Measurements from ENCODE around the gene CARD9. TPM values are rescaled to one million over a fixed set of nuclear protein-coding genes. Genes with fewer than 3 reads are reported as not detected.

CARD9 gene
- polyA plus RNA-seq, 12 donors: 0.62 to 9.3 (median 1.0) TPM; not detected in 1

- DNase-seq: no peak
Measured at GRCh38 chr9:136347472-136348256, 25.8 kb downstream of the CARD9 start.

- DNase-seq: no peak
Measured at GRCh38 chr9:136346927-136347465, 26.5 kb downstream of the CARD9 start.

DNA sequence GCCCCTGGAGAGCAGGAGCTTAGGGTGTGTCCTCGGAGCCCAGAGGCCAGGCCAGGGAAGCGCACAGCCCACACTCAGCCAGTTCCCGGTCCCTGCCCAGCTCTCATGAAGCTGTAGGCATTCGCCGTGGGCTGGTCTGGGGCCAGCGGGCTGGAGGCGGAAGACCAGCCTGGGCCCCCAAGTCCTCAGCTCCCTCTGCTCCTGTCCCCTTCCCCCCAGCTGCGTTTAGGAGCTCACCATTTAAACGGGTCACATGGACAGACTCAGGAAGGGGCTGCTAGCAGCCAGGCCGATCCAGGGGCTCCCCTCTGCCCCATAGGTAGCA is 27.4 kb downstream of the CARD9 start:
- no peak for DNase-seq

DNA sequence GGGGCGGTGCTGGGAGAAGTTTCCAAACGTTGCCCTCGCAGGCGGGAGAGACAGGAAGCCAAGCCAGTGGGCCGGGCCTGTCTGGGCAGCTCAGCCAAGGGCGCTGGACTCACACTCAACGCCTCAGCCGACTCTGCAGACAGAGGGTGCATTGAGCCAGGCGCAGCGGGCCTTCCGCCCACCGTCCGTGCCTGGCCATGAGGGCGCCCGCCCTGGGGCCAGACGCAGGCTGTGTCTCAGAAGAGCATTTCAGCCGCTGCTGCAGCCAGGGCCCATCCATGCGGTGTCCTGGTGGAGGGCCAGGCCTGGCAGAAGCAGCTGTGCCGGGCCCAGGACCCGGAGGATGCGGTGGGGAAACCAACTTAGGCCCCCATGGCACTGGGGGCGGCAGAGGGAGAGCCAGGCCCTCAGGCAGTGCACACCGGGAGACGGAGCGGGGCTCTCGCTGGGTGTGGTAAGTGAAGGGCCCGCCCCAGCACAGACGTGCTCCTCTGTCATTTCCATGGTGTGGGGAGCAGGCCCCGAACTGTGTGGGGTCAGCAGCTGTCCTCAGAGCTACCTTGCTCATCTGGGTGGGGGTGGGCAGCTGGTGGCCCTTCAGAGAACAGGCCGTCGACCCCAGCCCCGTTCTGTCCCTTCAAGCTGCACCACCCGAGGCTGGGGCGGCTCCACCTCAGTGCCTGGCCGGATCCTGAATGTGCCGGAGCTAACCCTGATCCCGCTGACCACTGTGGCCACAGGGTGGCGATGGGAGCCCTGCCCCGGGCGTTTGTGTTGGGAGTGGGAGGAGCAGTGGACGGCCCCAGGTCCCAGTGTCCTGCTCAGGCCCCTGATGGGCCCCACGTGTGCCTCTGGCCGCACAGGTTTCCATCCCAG is 27.9 kb downstream of the CARD9 start:
- DNase-seq: no peak

DNA sequence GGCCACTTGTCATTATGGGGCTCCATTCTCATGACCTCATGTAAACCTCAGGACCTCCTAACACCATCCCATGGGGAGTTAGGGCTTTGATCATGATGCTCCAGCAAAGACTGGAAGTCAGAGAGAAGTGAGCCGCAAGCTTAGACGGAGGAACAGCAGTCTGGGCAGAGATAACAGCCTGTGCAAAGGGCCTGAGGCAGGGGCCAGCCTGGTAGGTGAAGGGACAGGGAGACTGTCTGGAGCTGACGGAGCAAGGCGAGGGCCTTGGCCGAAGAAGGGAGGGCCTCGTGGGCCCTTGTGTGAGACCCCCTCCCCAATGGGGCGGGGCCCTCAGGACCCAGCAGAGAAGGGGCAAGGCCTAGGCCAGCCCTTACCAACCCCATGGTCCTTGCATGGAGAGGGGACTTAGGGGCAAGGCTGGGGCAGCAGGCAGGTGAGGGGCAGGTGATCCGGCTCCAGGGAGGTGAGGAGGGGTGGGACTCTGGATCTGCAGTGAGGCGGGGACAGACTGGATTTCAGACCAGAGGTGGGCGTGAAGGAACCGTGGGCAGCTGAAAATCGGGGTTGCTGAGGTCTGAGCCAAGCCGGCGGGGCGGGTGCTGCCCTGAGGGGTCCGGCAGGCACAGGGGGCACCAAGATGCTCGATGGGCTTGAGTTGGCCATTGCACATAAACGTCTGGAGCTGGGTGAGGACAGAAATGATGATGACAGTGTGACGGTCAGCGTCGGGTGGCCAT is 28.8 kb downstream of the CARD9 start:
- no peak for DNase-seq

DNA sequence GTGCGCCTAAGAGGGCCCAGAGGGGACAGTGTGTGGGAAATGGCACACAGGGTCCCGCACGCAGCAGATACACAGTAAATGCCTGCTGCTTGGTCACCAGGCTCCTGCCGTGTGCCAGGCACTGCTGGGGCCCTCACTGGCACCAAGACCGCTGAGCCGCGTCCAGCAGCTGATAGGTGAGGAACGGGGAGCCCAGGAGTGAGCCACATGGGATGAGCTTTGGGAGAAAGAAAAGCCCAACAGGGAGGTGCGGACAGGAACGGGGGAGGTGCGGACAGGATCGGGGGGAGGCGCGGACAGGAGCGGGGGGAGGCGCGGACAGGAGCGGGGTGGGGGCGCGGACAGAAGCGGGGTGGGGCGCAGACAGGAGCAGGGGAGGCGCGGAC is 29.6 kb downstream of the CARD9 start:
- no peak for DNase-seq

GRCh38 chr9:136343121-136343883 is 30.2 kb downstream of the CARD9 start:
- DNase-seq: no peak

GRCh38 chr9:136342181-136343120 is 31.0 kb downstream of the CARD9 start:
- DNase-seq: no peak

- DNase-seq: no peak
Measured at GRCh38 chr9:136341769-136342168, 31.7 kb downstream of the CARD9 start.

DNA sequence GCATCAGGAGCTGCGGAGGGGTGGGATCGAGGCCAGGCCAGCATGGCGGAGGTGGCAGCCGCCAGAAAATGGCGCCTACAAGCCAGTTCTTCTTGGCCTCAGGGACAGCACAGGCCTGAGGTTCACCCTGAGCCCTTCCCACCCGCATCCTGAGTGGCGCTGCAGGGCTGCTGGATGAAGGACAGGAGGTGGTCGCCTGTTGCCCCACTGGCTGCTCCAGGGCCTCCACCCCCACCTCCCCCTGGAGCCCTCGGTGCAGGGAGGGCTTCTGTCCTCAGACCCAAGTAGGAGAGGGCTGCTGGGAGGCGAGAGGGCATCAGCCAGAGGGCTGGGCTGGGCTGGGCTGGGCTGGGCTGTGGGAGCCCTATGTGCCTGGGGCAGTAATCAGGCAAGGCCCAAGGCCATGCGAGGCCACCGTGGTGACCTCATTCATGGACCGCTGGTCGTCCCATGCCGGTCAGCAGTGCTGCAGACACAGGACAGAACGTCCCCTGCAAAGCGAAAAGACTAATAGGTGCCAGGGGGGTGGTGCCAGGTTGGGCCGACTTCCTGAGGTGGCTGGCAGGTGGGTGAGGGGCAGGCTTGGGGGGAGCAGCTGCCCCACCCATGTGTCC is 32.3 kb downstream of the CARD9 start:
- DNase-seq: no peak

- DNase-seq: no peak
Measured at GRCh38 chr9:136340356-136341041, 33.0 kb downstream of the CARD9 start.

- DNase-seq: no peak
Measured at GRCh38 chr9:136339958-136340310, 33.5 kb downstream of the CARD9 start.

- no peak for DNase-seq
Measured at GRCh38 chr9:136339173-136339957, 34.1 kb downstream of the CARD9 start.

- DNase-seq: no peak
Measured at GRCh38 chr9:136338511-136338910, 35.0 kb downstream of the CARD9 start.

DNA sequence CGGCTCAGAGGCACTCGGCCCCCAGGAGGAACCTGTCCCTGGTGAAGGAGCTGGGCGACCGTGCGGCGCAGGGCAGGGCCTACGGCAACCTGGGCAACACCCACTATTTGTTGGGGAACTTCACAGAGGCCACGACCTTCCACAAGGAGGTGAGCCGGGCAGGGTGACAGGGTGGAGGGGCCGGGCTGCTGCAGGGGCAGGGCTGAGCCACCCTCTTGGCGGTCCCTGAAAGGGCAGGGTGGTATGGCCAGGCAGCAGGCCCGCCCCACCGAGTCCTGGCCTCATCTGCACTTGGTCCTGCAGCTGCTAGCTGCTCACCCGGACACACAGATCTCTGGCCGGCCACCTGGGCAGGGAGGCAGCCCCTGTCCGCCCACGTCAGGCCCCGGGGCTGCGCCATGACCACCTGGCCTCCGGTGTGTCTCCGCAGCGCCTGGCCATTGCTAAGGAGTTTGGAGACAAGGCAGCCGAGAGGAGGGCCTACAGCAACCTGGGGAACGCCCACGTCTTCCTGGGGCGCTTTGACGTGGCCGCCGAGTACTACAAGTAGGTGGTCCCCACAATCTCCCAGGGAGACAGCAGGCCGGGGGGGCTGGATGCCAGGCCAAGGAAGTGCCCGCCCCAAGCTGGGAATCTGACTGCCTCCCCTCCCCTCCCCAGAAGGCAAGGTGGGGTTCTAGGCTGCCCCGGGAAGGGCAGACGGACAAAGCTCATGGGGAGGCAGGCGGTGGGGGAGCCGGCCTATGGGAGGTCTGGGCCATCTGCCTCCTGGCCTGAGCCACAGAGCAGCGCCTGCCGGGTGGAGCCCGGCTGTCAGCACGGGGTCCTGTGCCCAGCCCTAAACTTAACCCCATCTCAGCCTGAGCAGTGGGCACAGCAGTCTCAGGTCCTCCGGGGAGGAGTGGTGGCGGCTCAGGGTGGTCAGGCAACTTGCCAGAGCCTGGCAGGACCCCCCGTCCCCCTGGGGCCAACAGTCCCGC is 35.8 kb downstream of the CARD9 start:
- no peak for DNase-seq

DNA sequence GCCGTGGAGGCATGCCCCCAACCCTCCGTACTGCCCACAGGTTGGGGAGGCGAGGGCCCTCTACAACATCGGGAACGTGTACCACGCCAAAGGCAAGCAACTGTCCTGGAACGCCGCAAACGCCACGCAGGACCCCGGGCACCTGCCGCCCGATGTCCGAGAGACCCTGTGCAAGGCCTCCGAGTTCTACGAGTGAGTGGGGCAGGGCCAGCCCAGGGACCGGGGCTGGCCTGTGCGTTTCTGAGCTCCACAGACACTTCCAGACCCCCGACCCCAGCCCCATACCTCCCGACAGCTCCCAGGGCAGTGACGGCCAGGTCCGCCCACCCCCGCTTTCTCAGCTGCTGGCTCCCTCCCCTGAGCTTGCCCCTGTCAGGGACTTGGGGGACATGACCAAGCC is 36.6 kb downstream of the CARD9 start:
- DNase-seq: no peak
